T1000 (cell line): ENCODE measurements around the gene XPNPEP2.
"Not testable (repeated sequence)": the region's sequence is repeated elsewhere in the genome, so short reads cannot be mapped to it uniquely, and the experiment has no call there.

Source experiments
- DNase-seq: peaks from one replicate; lab custom pipeline; 2025; ENCODE audit warnings: mixed read lengths; lab: John Stamatoyannopoulos, UW

The XPNPEP2 gene

DNA sequence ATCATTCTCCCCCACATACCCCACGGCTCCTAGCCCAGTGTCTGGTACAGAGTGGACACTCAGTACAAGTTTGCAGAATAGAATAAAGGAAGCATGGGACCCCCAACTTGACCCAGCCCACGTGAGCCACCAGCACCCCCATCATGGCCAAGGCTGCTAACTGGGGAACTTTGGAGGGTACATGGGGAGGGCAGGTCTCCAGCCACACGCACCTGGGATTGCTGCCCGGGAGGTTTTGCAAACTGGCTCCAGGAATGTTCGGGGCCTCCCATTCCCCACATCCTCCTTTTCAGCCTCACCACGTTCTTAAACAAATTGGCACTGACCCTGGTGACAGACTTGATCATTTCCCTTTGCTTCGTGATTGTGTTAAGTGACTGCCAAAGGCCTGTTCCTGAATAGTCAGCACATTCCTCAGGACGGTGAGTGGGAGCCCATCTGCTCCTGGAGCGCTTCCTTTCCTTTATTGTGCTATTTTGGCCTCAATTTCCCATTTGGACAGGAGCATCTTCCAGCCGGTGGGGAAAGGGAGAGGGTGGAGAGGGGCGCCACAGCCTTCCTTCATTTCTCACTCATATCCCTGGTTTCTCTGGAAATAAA, 18.7 kb upstream of the XPNPEP2 start:
- no peak for DNase-seq

GRCh38 chrX:129720741-129721140, 18.0 kb upstream of the XPNPEP2 start:
- no peak for DNase-seq

GRCh38 chrX:129721414-129721813, 17.4 kb upstream of the XPNPEP2 start:
- no peak for DNase-seq

GRCh38 chrX:129721870-129722269, 16.9 kb upstream of the XPNPEP2 start:
- no peak for DNase-seq

- DNase-seq, result no peak
These were observed 15.3 kb upstream of the XPNPEP2 start for GRCh38 chrX:129723511-129723910.

- no peak for DNase-seq
These were observed 14.0 kb upstream of the XPNPEP2 start for GRCh38 chrX:129724754-129725153.

GRCh38 chrX:129726307-129727111, 12.3 kb upstream of the XPNPEP2 start:
- DNase-seq, result no peak

DNA sequence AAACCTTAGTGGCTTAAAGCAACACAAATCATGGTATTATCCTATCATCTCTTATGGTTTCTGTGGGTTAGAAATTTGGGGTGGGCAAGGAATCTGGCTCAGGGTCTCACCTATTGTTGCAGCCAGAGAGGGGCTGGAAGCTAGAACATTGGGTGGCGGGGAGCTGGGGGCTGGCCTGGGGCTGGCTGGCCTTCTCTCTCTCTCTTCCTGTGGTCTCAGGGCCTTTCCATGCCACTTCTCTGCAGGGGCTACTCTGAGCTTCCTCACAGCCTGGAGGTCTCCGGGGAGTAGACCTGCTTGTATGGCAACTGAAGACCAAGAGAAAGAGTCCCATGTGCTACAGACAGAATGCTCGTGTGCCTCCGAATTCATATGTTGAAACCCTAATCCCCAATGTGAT, 10.7 kb upstream of the XPNPEP2 start:
- no peak for DNase-seq

- DNase-seq, result no peak
These were observed 7.6 kb upstream of the XPNPEP2 start for GRCh38 chrX:129731228-129731627.

DNA sequence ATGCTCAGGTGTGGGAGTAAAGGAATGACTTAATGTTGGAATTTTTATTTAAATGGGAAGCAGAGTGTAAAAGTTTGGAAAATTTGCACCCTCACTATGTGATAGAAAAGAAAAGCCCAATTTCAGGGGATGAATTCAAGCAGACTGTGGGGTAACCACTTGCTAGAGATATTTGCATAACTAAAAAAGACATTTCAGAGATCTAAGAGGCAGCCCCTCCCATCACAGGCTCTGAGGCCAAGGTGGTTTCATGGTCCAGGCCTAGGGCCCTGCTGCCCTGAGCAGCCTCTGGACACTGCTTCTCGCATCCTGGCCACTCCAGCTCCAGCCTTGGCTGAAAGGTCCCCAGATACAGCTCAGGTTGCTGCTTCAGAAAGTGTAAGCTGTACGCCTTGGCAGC, 5.9 kb upstream of the XPNPEP2 start:
- no peak for DNase-seq

DNA sequence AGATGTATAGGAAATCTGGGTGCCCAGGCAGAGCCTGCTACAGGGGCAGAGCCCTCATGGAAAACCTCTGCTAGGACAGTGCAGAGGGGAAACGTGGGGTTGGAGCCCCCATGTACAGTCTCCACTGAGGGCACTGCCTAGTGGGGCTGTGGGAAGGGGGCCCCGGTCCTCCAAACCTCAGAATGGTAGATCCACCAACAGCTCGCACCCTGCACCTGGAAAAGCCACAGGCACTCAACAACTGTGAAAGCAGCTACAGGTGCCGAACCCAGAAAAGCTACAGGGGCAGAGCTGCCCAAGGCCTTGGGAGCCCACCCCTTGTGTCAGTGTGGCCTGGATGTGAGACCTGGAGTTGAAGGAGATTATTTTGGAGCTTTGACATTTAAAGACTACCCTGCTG, 5.4 kb upstream of the XPNPEP2 start:
- no peak for DNase-seq

GRCh38 chrX:129736491-129736890, 2.3 kb upstream of the XPNPEP2 start:
- DNase-seq, result no peak

DNA sequence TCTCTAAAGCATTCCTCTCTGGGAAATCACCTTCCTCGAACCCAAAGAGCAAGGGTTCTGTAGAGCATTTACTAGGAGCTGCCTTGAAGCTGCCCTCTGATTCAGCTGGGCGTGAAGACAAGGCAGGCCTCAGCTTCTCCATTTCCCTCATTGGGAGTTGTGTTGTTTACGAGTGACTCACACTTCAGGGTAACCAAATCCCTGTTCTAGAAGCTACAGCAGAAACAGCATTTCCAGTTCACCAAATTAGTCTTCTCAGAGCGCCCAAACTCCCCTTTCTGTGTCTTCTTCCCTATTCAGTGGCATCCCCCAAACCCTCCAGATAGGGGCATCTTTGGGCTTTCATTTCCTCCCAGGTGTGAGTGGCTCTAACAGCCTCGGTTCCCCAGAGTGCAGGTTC, 863 bp upstream of the XPNPEP2 start:
- DNase-seq, result no peak

DNA sequence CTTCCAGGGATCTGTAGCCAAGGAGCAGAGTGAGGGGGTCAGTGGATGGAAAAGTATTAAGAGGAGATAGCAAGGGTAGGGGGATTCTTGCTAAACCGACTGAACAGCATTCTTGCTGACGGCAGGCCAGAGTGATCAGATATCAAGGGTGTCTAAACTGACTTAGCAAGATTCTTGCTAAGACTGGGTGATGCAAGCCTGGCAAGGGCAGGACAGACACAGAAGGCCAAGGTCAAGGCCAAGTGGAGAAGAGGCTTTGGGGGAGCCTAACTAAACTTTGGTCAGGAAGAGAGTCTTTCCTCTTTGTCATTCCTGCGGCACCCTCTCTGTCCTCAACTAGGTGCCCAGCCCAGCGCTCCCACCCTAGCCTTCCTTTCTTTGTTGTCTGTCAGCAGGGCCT, 799 bp downstream of the XPNPEP2 start:
- DNase-seq, result no peak

DNA sequence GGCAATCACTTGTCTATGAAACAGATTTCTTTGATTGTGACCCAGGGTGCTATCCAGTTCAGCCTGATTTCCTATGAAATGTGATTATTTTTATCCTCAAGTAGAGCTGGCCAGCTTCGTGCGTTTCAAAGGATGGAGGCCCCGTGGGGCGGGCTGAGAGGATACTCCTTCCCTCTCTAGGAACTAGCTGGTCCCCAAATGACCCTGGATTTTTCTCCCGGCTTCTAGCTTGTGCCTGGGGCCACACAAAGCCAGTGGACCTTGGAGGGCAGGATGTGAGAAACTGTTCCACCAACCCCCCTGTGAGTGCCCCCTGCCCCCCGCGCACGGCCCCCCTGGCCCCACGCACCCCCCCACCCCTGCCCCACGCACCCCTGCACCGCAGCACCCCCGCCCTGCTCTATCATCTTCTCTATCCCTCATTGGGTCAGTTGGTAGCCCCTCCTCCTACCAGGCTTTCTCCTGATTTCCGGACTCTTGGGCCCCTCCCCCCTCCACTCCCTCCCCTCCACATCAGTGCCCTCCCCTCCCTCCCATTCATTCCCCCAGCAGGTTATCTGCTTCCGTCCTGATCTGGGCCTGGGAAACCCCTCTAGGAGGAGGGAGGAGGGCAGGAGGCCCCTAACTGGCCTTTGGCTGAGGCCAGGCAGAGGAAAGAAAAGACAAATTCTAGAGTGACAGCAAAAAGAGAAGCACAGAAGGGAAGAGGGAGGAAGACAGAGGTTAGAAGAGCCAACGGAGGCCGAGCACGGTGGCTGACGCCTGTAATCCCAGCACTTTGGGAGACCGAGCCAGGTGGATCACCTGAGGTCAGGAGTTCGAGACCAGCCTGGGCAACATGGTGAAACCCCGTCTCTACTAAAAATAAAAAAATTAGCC, 3.3 kb downstream of the XPNPEP2 start:
- no peak for DNase-seq

- DNase-seq, result not testable (repeated sequence)
These were observed 4.0 kb downstream of the XPNPEP2 start for GRCh38 chrX:129742759-129743152.

- DNase-seq, result no peak
These were observed 5.0 kb downstream of the XPNPEP2 start for GRCh38 chrX:129743821-129744220.

GRCh38 chrX:129744861-129745321, 6.1 kb downstream of the XPNPEP2 start:
- DNase-seq, result no peak

GRCh38 chrX:129746557-129747470, 8.0 kb downstream of the XPNPEP2 start:
- DNase-seq, result no peak

- DNase-seq, result no peak
These were observed 8.8 kb downstream of the XPNPEP2 start for GRCh38 chrX:129747533-129747932.

DNA sequence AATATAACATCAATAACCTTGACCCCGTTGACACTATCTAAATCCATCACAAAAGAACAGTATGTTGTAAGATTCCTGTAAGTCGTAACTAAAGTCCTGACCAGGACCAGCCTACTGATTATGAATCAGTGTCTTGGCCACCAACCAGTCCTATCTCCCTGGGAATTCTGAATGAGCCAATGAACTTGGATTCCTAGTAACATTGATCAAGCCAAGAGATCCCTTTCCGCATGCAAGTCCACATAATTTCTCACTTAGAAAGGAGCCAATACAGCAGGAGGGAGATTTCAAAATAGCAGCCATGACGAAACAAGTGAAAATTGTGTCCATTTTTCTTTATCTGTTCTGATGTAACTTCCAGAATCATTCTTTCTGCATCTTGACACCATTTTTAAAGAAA, 9.5 kb downstream of the XPNPEP2 start:
- no peak for DNase-seq

DNA sequence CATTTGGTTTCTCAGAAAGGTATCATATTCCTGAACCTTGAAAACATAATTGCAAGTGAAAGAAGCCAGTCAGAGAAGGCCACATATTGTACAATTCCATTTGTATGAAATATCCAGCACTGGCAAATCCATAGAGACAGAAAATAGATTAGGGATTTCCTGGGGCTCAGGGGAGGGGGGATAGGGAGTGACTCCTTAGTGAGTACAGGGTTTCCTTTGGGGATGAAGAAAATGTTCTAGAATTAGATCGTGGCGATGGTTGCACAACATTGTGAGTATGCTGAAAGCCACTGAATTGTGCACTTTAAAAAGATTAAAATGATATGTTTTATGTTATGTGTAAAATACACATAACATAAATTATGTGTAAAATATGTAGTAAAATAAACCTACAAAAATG, 10.3 kb downstream of the XPNPEP2 start:
- no peak for DNase-seq
